Type B pancreatic cell (in vitro differentiated cells): Measurements from ENCODE around the gene ALDH1B1. TPM values are rescaled to one million over a fixed set of nuclear protein-coding genes. Genes with fewer than 3 reads are reported as not detected.

Experiments
- DNase-seq: peaks from one replicate; pipeline ENCODE4 v3.0.0; 2021; ENCODE audit warnings: mixed read lengths; ENCODE audit not compliant: unreplicated experiment; ENCODE audit errors: extremely low spot score
- H3K27ac Mint-ChIP-seq: 2 replicates; pipeline ENCODE4 v1.8.0; 2021; ENCODE audit warnings: mild to moderate bottlenecking, mixed read lengths
- H3K27me3 Mint-ChIP-seq: 2 replicates; pipeline ENCODE4 v1.8.0; 2021; ENCODE audit warnings: mixed read lengths
- H3K36me3 Mint-ChIP-seq: 2 replicates; pipeline ENCODE4 v1.8.0; 2021; ENCODE audit warnings: mixed read lengths
- H3K4me1 Mint-ChIP-seq: one replicate; pipeline ENCODE4 v1.8.0; 2021; ENCODE audit warnings: mixed read lengths; ENCODE audit not compliant: unreplicated experiment
- H3K4me3 Mint-ChIP-seq: 2 replicates; pipeline ENCODE4 v1.8.0; 2021; ENCODE audit warnings: mild to moderate bottlenecking, mixed read lengths
- H3K9me3 Mint-ChIP-seq: 2 replicates; pipeline ENCODE4 v1.8.0; 2021; ENCODE audit warnings: mixed read lengths
- CTCF ChIP-seq: fragments of 200-600 bp; sonication (generic); conservative IDR thresholded peaks from 2 replicates; pipeline ENCODE4 v1.5.0; 2021; ENCODE audit warnings: antibody characterized with exemption, mild to moderate bottlenecking
- total RNA-seq: library from RNA; stranded (reverse); gene quantifications from 2 replicates; pipeline ENCODE4 v1.2.1, GENCODE V29; 2021; ENCODE audit warnings: low replicate concordance

Gene ALDH1B1
- total RNA-seq, 1 donor from 2014 or later: 29.1 TPM

GRCh38 chr9:38441347-38442085 is 49.0 kb downstream of the ALDH1B1 start:
- Mint-ChIP-seq H3K4me3 (no peak overlapping the region), H3K9me3 (no peaks in the 10 kb centered on the region), H3K27me3 (peaks cover 3% of the 10 kb centered on the region), H3K36me3 (no peaks in the 10 kb centered on the region), H3K27ac (no peak overlapping the region), H3K4me1 (peaks cover 8% of the 10 kb centered on the region)
- DNase-seq: no peak
- no peak for TF ChIP-seq CTCF

GRCh38 chr9:38442473-38443096 is 50.1 kb downstream of the ALDH1B1 start:
- H3K4me1 Mint-ChIP-seq: peaks cover 8% of the 10 kb centered on the region
- no peaks in the 10 kb centered on the region for H3K36me3 Mint-ChIP-seq
- H3K27ac Mint-ChIP-seq: no peak overlapping the region
- TF ChIP-seq CTCF: no peak
- H3K27me3 Mint-ChIP-seq: peaks cover 8% of the 10 kb centered on the region
- no peak overlapping the region for H3K4me3 Mint-ChIP-seq
- H3K9me3 Mint-ChIP-seq: no peaks in the 10 kb centered on the region
- no peak for DNase-seq

- TF ChIP-seq CTCF: no peak
- Mint-ChIP-seq H3K27me3 (peaks cover 11% of the 10 kb centered on the region), H3K4me1 (peaks cover 8% of the 10 kb centered on the region), H3K27ac (no peak overlapping the region), H3K4me3 (no peak overlapping the region), H3K9me3 (no peaks in the 10 kb centered on the region), H3K36me3 (no peaks in the 10 kb centered on the region)
- no peak for DNase-seq
Observed at GRCh38 chr9:38443181-38443580, 50.7 kb downstream of the ALDH1B1 start.

- Mint-ChIP-seq H3K27me3 (peaks cover 16% of the 10 kb centered on the region), H3K36me3 (no peaks in the 10 kb centered on the region), H3K27ac (no peak overlapping the region), H3K4me3 (no peak overlapping the region), H3K9me3 (no peaks in the 10 kb centered on the region), H3K4me1 (peaks cover 8% of the 10 kb centered on the region)
- DNase-seq: no peak
- no peak for TF ChIP-seq CTCF
Observed at GRCh38 chr9:38443597-38443996, 51.1 kb downstream of the ALDH1B1 start.

GRCh38 chr9:38445154-38446043 is 52.9 kb downstream of the ALDH1B1 start:
- no peak overlapping the region for H3K4me3 Mint-ChIP-seq
- no peaks in the 10 kb centered on the region for H3K36me3 Mint-ChIP-seq
- H3K27ac Mint-ChIP-seq: no peak overlapping the region
- no peak for TF ChIP-seq CTCF
- peaks cover 8% of the 10 kb centered on the region for H3K4me1 Mint-ChIP-seq
- H3K9me3 Mint-ChIP-seq: no peaks in the 10 kb centered on the region
- peaks cover 19% of the 10 kb centered on the region for H3K27me3 Mint-ChIP-seq
- DNase-seq: no peak
